ENCODE measurements around the gene CDKN2B-AS1. TPM values are rescaled to one million over a fixed set of nuclear protein-coding genes. Genes with fewer than 3 reads are reported as not detected.

CDKN2B-AS1 gene
- total and polyA plus RNA-seq, 2 donors (not counting 1 experiment from before 2014, with no cell fraction given): 1.3 to 2.5 TPM

DNA sequence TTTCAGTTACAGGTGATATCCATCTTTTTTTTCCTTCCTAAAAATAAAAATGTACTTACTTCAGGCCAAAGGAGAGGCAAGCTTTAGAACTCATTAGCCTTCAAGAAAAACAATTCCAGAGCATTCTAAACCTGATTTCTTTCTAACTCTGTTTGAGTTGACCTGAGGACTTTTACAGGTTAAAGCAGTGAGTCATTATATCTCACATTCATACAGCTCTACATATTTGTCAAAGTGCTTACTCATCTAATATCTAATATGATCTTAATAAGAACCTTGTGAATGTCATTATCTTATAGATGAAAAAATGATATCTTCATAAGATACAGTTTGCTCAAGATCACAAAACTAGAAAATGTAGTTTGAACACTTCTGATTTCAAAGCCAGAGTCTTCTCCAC, 163.7 kb downstream of the CDKN2B-AS1 start:
- no peak for TF ChIP-seq EZH2 (IDR thresholded peaks at IDR 0.05; ENCODE audit: borderline replicate concordance, insufficient read depth, low read depth, low read length, poor library complexity, severe bottlenecking)
- TF ChIP-seq, protein P1, sequence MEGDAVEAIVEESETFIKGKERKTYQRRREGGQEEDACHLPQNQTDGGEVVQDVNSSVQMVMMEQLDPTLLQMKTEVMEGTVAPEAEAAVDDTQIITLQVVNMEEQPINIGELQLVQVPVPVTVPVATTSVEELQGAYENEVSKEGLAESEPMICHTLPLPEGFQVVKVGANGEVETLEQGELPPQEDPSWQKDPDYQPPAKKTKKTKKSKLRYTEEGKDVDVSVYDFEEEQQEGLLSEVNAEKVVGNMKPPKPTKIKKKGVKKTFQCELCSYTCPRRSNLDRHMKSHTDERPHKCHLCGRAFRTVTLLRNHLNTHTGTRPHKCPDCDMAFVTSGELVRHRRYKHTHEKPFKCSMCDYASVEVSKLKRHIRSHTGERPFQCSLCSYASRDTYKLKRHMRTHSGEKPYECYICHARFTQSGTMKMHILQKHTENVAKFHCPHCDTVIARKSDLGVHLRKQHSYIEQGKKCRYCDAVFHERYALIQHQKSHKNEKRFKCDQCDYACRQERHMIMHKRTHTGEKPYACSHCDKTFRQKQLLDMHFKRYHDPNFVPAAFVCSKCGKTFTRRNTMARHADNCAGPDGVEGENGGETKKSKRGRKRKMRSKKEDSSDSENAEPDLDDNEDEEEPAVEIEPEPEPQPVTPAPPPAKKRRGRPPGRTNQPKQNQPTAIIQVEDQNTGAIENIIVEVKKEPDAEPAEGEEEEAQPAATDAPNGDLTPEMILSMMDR (IDR thresholded peaks at IDR 0.05): no peak
- Mint-ChIP-seq H3K4me1 (peaks cover 16% of the 10 kb centered on the region), H3K4me3 (no peak overlapping the region), H3K27me3 (no peaks in the 10 kb centered on the region), H3K9me3 (ENCODE audit: insufficient read depth) (no peaks in the 10 kb centered on the region), H3K27ac (no peak overlapping the region)
- ChIA-PET CTCF (no interaction called here), POLR2A (no interaction called here)
- Histone ChIP-seq H3K4me1 (ENCODE audit: control insufficient read depth in 2 of 2, insufficient read depth in 2 of 2, low read length in 2 of 2) (peaks cover 4 to 17% of the 10 kb centered on the region in 2 donors), H3K27me3 (replicated peaks in 1 of 4; ENCODE audit: control extremely low read depth in 1 of 4, control insufficient read depth in 3 of 4, insufficient read depth in 4 of 4, low read length in 3 of 4) (no peaks in the 10 kb centered on the region), H3K4me2 (replicated peaks; ENCODE audit: low read depth, low read length, poor library complexity, severe bottlenecking) (no peak overlapping the region), H3K4me3 (ENCODE audit: control extremely low read depth in 1 of 5, extremely low read depth in 1 of 5, insufficient read depth in 1 of 5, low read depth in 2 of 5, low read length in 4 of 5) (no peak overlapping the region), H3K36me3 (replicated peaks in 1 of 2; ENCODE audit: control extremely low read depth in 1 of 2, control insufficient read depth in 1 of 2, extremely low read depth in 1 of 2, insufficient read depth in 2 of 2, low read length in 1 of 2) (no peaks in the 10 kb centered on the region), H2AFZ (ENCODE audit: insufficient read depth, low read depth, low read length, poor library complexity, severe bottlenecking) (no peak overlapping the region), H3K9me3 (ENCODE audit: control extremely low read depth in 1 of 3, control insufficient read depth in 2 of 3, insufficient read depth in 1 of 3, low read length in 2 of 3) (peaks cover 0 to 8% (median 0%) of the 10 kb centered on the region in 3 donors), H3K79me2 (ENCODE audit: control insufficient read depth, insufficient read depth, low read length) (no peaks in the 10 kb centered on the region), H3K9ac (ENCODE audit: low read length) (no peak overlapping the region), H4K20me1 (ENCODE audit: control insufficient read depth, insufficient read depth, low read length, poor library complexity, severe bottlenecking) (no peaks in the 10 kb centered on the region), H3K27ac (ENCODE audit: low read length in 2 of 2) (no peak overlapping the region)
- no peak for DNase-seq
- no peak for ATAC-seq (ENCODE audit: low read depth)
- intact Hi-C loops (cut with micrococcal nuclease): no loop called here

DNA sequence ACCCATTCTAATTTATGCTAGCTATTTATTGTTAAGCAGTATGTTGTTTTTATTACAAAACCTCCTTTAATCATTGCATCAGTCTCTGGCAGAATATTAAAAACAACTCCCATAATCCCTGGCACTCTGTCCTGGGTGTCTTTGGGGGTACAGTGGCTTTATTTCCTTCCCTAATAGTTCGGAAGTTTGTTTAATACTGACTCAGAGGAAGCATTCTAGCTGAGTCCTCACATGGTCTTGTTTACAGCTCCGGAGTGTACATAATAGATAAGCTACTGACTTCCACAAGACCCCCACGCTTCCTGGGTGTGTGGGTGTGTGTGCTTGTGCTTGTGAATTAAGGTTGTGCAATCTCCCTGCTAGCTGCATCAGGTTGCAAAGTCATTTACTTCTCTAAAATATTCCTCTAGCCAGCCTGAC, 164.3 kb downstream of the CDKN2B-AS1 start:
- CTCF ChIA-PET: no interaction called here
- intact Hi-C loops (cut with micrococcal nuclease): no loop called here
- Mint-ChIP-seq H3K27me3 (no peaks in the 10 kb centered on the region), H3K4me1 (peaks cover 16% of the 10 kb centered on the region), H3K9me3 (ENCODE audit: insufficient read depth) (no peaks in the 10 kb centered on the region), H3K4me3 (no peak overlapping the region), H3K27ac (no peak overlapping the region)
- Histone ChIP-seq H3K27ac (ENCODE audit: low read length in 2 of 2) (no peak overlapping the region), H3K4me2 (replicated peaks; ENCODE audit: low read depth, low read length, poor library complexity, severe bottlenecking) (no peak overlapping the region), H3K4me1 (ENCODE audit: control insufficient read depth in 2 of 2, insufficient read depth in 2 of 2, low read length in 2 of 2) (peaks cover 4 to 17% of the 10 kb centered on the region in 2 donors), H2AFZ (ENCODE audit: insufficient read depth, low read depth, low read length, poor library complexity, severe bottlenecking) (peak overlapping the region; percentile 25), H3K27me3 (replicated peaks in 1 of 4; ENCODE audit: control extremely low read depth in 1 of 4, control insufficient read depth in 3 of 4, insufficient read depth in 4 of 4, low read length in 3 of 4) (no peaks in the 10 kb centered on the region), H3K9ac (ENCODE audit: low read length) (no peak overlapping the region), H3K4me3 (ENCODE audit: control extremely low read depth in 1 of 5, extremely low read depth in 1 of 5, insufficient read depth in 1 of 5, low read depth in 2 of 5, low read length in 4 of 5) (no peak overlapping the region), H4K20me1 (ENCODE audit: control insufficient read depth, insufficient read depth, low read length, poor library complexity, severe bottlenecking) (no peaks in the 10 kb centered on the region), H3K9me3 (ENCODE audit: control extremely low read depth in 1 of 3, control insufficient read depth in 2 of 3, insufficient read depth in 1 of 3, low read length in 2 of 3) (peaks cover 0 to 8% (median 0%) of the 10 kb centered on the region in 3 donors), H3K36me3 (replicated peaks in 1 of 2; ENCODE audit: control extremely low read depth in 1 of 2, control insufficient read depth in 1 of 2, extremely low read depth in 1 of 2, insufficient read depth in 2 of 2, low read length in 1 of 2) (no peaks in the 10 kb centered on the region), H3K79me2 (ENCODE audit: control insufficient read depth, insufficient read depth, low read length) (no peaks in the 10 kb centered on the region)
- no CpG with 5 or more reads among the region's 3 CpGs for WGBS (ENCODE audit: insufficient coverage)
- no peak for DNase-seq
- no peak for ATAC-seq (ENCODE audit: low read depth)
- POLR2A ChIA-PET: no interaction called here
- TF ChIP-seq, protein P1 (IDR thresholded peaks at IDR 0.05): no peak
- no peak for TF ChIP-seq EZH2 (IDR thresholded peaks at IDR 0.05; ENCODE audit: borderline replicate concordance, insufficient read depth, low read depth, low read length, poor library complexity, severe bottlenecking)
